Keratinocyte (primary cell): Measurements from ENCODE around the gene BOD1.

Experiments used
- EZH2 ChIP-seq: IDR thresholded peaks from one replicate; pipeline ENCODE4 v1.6.1; 2012; ENCODE audit warnings: inconsistent platforms, mild to moderate bottlenecking, low read length, moderate library complexity
- TF ChIP-seq, protein P1 (sequence below), 3 experiments: IDR thresholded peaks in 1 of 3; conservative IDR thresholded peaks in 1 of 3; optimal IDR thresholded peaks in 1 of 3; 2 replicates in 2 of 3; 3 replicates in 1 of 3; pipeline versions ENCODE3 to v1.5.1; 2011; ENCODE audit warnings: low read length in 3 of 3, mild to moderate bottlenecking in 3 of 3, moderate library complexity in 2 of 3, control low read depth in 1 of 3, inconsistent platforms in 1 of 3; ENCODE audit not compliant: insufficient read depth in 2 of 3; ENCODE audit errors: extremely low read depth in 1 of 3

- TF ChIP-seq, protein P1, sequence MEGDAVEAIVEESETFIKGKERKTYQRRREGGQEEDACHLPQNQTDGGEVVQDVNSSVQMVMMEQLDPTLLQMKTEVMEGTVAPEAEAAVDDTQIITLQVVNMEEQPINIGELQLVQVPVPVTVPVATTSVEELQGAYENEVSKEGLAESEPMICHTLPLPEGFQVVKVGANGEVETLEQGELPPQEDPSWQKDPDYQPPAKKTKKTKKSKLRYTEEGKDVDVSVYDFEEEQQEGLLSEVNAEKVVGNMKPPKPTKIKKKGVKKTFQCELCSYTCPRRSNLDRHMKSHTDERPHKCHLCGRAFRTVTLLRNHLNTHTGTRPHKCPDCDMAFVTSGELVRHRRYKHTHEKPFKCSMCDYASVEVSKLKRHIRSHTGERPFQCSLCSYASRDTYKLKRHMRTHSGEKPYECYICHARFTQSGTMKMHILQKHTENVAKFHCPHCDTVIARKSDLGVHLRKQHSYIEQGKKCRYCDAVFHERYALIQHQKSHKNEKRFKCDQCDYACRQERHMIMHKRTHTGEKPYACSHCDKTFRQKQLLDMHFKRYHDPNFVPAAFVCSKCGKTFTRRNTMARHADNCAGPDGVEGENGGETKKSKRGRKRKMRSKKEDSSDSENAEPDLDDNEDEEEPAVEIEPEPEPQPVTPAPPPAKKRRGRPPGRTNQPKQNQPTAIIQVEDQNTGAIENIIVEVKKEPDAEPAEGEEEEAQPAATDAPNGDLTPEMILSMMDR (optimal IDR thresholded peaks at IDR 0.05 in 1 of 3, IDR thresholded peaks at IDR 0.05 in 1 of 3, conservative IDR thresholded peaks at IDR 0.05 in 1 of 3; ENCODE audit: extremely low read depth in 1 of 3, insufficient read depth in 2 of 3, low read length in 3 of 3): no peak
- TF ChIP-seq EZH2: no peak
These were observed 14.4 kb upstream of the BOD1 start for GRCh38 chr5:173630724-173631365.
